ENCODE measurements around the gene STX19.

Gene STX19, protein sequence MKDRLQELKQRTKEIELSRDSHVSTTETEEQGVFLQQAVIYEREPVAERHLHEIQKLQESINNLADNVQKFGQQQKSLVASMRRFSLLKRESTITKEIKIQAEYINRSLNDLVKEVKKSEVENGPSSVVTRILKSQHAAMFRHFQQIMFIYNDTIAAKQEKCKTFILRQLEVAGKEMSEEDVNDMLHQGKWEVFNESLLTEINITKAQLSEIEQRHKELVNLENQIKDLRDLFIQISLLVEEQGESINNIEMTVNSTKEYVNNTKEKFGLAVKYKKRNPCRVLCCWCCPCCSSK

GRCh38 chr3:94028093-94028837 lies at the start of gene STX19:
Gene STX19, minus strand, starts transcription at chr3:94028597. Its CDS starts 13,328 bp downstream, at chr3:94015269.
- Histone ChIP-seq H3K27ac (ENCODE audit: low read length) (no peak within 1 kb of the TSS), H3K9ac (ENCODE audit: low read length) (no peak within 1 kb of the TSS), H3K36me3 (ENCODE audit: control insufficient read depth, low read depth, low read length) (no peaks in the 10 kb centered on the region), H3K27me3 (ENCODE audit: control insufficient read depth, insufficient read depth, low read length) (no peaks in the 10 kb centered on the region), H3K4me1 (ENCODE audit: control insufficient read depth, low read depth, low read length) (no peaks in the 10 kb centered on the region), H3K4me3 (ENCODE audit: low read length) (no peak within 1 kb of the TSS), H3K9me3 (ENCODE audit: control insufficient read depth, low read depth, low read length) (no peaks in the 10 kb centered on the region)

DNA sequence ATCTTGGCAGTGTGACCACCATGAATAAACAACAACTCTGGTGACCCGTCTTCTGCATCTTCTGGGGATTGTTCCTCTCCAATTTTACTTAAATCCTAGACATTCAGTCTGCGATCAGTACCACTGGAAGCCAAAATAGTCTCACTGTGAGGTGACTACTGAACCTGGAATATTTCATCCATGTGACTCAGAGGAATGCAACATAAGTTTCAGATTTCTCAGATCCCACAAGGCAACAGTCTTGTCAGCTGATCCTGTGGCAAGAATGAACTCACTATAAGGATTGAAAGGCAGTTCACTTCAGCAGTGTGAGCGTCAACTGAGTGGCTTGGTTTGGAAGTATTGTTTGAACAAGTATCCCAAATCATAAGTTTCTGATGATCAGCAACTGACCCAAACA lies 47.7 kb upstream of the STX19 start:
- Histone ChIP-seq H3K9me3 (ENCODE audit: control insufficient read depth, low read depth, low read length) (no peaks in the 10 kb centered on the region), H3K4me3 (ENCODE audit: low read length) (no peak overlapping the region), H3K27ac (ENCODE audit: low read length) (no peak overlapping the region), H3K4me1 (ENCODE audit: control insufficient read depth, low read depth, low read length) (no peaks in the 10 kb centered on the region), H3K27me3 (ENCODE audit: control insufficient read depth, insufficient read depth, low read length) (no peaks in the 10 kb centered on the region), H3K9ac (ENCODE audit: low read length) (no peak overlapping the region), H3K36me3 (ENCODE audit: control insufficient read depth, low read depth, low read length) (no peaks in the 10 kb centered on the region)

- Histone ChIP-seq H3K27me3 (ENCODE audit: control insufficient read depth, insufficient read depth, low read length) (no peaks in the 10 kb centered on the region), H3K9me3 (ENCODE audit: control insufficient read depth, low read depth, low read length) (no peaks in the 10 kb centered on the region), H3K36me3 (ENCODE audit: control insufficient read depth, low read depth, low read length) (no peaks in the 10 kb centered on the region), H3K4me1 (ENCODE audit: control insufficient read depth, low read depth, low read length) (no peaks in the 10 kb centered on the region), H3K9ac (ENCODE audit: low read length) (no peak overlapping the region), H3K27ac (ENCODE audit: low read length) (no peak overlapping the region), H3K4me3 (ENCODE audit: low read length) (no peak overlapping the region)
Observed at GRCh38 chr3:94071713-94072284, 43.4 kb upstream of the STX19 start.

- Histone ChIP-seq H3K9ac (ENCODE audit: low read length) (no peak overlapping the region), H3K36me3 (ENCODE audit: control insufficient read depth, low read depth, low read length) (no peaks in the 10 kb centered on the region), H3K27ac (ENCODE audit: low read length) (no peak overlapping the region), H3K27me3 (ENCODE audit: control insufficient read depth, insufficient read depth, low read length) (no peaks in the 10 kb centered on the region), H3K9me3 (ENCODE audit: control insufficient read depth, low read depth, low read length) (no peaks in the 10 kb centered on the region), H3K4me3 (ENCODE audit: low read length) (no peak overlapping the region), H3K4me1 (ENCODE audit: control insufficient read depth, low read depth, low read length) (no peaks in the 10 kb centered on the region)
Observed at GRCh38 chr3:94070341-94070911, 42.0 kb upstream of the STX19 start.

DNA sequence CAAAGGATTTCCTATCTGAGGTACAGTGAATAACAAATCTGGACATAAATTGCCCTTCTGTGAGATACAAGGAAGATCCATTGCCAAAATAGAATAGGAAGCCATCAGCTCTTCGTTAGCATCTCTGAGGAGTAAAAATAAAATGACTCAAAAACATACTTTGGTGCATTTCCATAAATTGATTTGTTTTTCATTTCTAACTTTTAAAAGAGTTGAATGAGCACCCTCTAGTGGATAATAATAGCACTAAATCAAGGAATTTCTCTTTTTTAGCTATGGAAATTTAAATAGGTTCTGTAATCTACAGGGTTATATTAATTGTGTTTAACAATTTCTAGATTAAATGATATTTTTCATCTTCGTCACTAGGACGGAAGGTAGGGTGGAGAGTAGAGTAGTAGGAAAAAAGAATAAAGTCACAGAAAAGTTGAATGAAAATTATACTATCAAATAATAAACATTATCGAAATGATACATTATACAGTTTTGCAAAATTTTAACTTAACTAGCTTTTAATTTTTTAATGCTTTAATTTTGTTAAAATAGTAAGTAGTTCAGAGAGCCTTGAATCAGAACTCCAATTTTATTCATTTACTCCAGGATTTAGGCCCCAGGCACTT lies 40.9 kb upstream of the STX19 start:
- Histone ChIP-seq H3K4me3 (ENCODE audit: low read length) (no peak overlapping the region), H3K27me3 (ENCODE audit: control insufficient read depth, insufficient read depth, low read length) (no peaks in the 10 kb centered on the region), H3K9ac (ENCODE audit: low read length) (no peak overlapping the region), H3K36me3 (ENCODE audit: control insufficient read depth, low read depth, low read length) (no peaks in the 10 kb centered on the region), H3K9me3 (ENCODE audit: control insufficient read depth, low read depth, low read length) (no peaks in the 10 kb centered on the region), H3K4me1 (ENCODE audit: control insufficient read depth, low read depth, low read length) (no peaks in the 10 kb centered on the region), H3K27ac (ENCODE audit: low read length) (no peak overlapping the region)

DNA sequence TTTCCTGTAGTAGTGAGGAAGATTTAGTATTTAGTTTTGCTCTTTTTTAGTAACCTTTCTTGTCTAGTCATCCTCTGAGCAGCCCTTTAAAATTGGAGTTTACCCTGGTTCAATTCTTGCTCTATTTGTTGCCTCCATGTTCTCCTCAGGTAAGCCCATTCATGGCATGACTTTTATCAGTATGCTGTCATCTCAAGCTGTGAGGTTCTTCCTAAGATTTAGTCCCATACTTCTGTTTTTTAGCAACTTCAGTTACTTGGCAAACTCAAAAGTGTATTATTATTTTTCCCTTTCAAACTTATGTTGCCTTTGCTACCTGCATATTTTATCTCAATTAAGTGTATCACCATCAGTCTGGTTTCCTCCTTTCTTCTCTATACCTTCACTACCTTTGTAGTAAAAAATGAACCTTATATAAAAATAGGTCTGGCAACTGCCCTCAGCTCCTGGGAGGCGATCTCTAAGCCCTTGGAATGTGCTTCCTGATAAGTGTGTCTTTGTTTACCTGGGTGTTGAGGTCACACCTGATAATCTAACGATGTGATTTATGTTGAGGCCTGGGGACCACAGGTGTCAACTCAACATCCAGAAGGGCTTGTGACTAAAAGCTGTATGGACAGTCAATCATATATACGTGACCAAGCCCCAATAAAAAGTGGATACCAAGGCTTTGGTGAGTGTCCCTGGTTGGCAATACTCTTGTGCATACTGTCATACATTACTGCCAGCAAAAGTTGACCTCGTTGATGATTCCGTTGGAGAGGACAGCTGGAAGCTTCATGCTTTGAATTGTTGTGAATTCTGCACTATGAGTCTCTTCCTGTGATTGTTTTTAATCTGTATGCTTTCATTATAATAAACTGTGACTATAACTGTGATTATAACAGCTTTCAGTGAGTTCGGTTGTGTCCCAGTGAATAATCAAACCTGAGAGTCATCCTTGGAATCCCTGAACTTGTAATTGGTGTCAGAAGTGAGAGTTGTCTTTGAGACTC lies 38.4 kb upstream of the STX19 start:
- H3K27ac ChIP-seq (ENCODE audit: low read length), result no peak overlapping the region

GRCh38 chr3:94065819-94066480 lies 37.6 kb upstream of the STX19 start:
- Histone ChIP-seq H3K9me3 (ENCODE audit: control insufficient read depth, low read depth, low read length) (no peaks in the 10 kb centered on the region), H3K4me3 (ENCODE audit: low read length) (no peak overlapping the region), H3K27ac (ENCODE audit: low read length) (no peak overlapping the region), H3K4me1 (ENCODE audit: control insufficient read depth, low read depth, low read length) (no peaks in the 10 kb centered on the region), H3K9ac (ENCODE audit: low read length) (no peak overlapping the region), H3K36me3 (ENCODE audit: control insufficient read depth, low read depth, low read length) (no peaks in the 10 kb centered on the region), H3K27me3 (ENCODE audit: control insufficient read depth, insufficient read depth, low read length) (no peaks in the 10 kb centered on the region)

More for the DNA sequence above, 38.4 kb upstream of the STX19 start:
- H3K4me3 ChIP-seq (ENCODE audit: low read length), result no peak overlapping the region
- H3K9me3 ChIP-seq (ENCODE audit: control insufficient read depth, low read depth, low read length), result no peaks in the 10 kb centered on the region
- no peaks in the 10 kb centered on the region for H3K36me3 ChIP-seq (ENCODE audit: control insufficient read depth, low read depth, low read length)
- no peak overlapping the region for H3K9ac ChIP-seq (ENCODE audit: low read length)
- H3K27me3 ChIP-seq (ENCODE audit: control insufficient read depth, insufficient read depth, low read length), result no peaks in the 10 kb centered on the region
- no peaks in the 10 kb centered on the region for H3K4me1 ChIP-seq (ENCODE audit: control insufficient read depth, low read depth, low read length)

DNA sequence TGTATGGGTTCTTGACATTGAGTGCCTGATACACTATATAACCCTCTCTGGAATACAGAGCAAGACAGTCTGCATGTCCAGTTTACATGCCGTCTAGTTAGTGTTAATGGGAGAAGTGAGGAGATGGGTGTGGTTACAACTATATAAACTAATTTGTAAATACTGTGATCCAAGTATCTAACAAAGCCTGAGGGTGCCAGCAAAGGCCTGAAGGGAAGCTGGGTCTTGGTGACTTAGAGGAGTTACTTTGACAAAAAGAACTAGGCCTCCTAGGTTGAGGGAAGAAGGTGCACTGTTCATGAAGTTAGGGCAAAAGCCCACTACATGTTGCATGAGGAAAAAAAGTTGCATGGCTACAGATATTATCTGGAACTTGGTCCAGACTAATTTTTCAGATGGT lies 36.7 kb upstream of the STX19 start:
- no peaks in the 10 kb centered on the region for H3K4me1 ChIP-seq (ENCODE audit: control insufficient read depth, low read depth, low read length)
- H3K36me3 ChIP-seq (ENCODE audit: control insufficient read depth, low read depth, low read length), result no peaks in the 10 kb centered on the region
- H3K4me3 ChIP-seq (ENCODE audit: low read length), result no peak overlapping the region
- no peaks in the 10 kb centered on the region for H3K27me3 ChIP-seq (ENCODE audit: control insufficient read depth, insufficient read depth, low read length)
- no peak overlapping the region for H3K9ac ChIP-seq (ENCODE audit: low read length)
- H3K27ac ChIP-seq (ENCODE audit: low read length), result no peak overlapping the region
- no peaks in the 10 kb centered on the region for H3K9me3 ChIP-seq (ENCODE audit: control insufficient read depth, low read depth, low read length)

DNA sequence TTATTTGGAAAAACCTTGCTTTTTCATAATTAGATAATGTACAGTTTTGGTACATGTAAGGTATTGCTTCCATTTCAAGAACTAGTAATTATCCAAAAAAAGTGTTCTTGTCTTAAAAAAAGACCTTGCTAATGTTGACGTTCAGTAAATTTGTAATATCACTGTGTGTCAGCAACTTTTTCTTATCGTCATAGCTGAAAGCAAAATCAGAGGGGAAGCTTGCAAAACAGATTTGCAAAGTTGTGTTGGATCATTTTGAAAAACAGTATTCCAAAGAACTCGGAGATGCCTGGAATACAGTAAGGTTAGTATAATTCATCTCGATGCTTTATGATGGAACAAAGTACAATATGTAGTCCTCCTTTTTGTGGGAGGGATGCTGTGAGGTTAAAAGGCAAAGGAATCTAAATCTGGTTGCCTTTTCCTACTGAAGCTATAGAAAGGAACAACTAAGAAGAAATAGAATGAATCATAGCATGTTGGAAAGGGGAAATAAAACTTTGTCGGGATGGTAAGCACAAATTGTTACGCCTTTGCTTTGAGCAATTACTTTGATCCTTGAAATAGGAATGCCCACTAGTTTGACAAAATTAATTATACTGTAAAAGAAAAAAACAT lies 36.0 kb upstream of the STX19 start:
- no peaks in the 10 kb centered on the region for H3K27me3 ChIP-seq (ENCODE audit: control insufficient read depth, insufficient read depth, low read length)
- H3K4me3 ChIP-seq (ENCODE audit: low read length), result no peak overlapping the region
- H3K4me1 ChIP-seq (ENCODE audit: control insufficient read depth, low read depth, low read length), result no peaks in the 10 kb centered on the region
- H3K9ac ChIP-seq (ENCODE audit: low read length), result peak overlapping the region; percentile 94
- H3K36me3 ChIP-seq (ENCODE audit: control insufficient read depth, low read depth, low read length), result no peaks in the 10 kb centered on the region
- H3K9me3 ChIP-seq (ENCODE audit: control insufficient read depth, low read depth, low read length), result no peaks in the 10 kb centered on the region
- H3K27ac ChIP-seq (ENCODE audit: low read length), result no peak overlapping the region

DNA sequence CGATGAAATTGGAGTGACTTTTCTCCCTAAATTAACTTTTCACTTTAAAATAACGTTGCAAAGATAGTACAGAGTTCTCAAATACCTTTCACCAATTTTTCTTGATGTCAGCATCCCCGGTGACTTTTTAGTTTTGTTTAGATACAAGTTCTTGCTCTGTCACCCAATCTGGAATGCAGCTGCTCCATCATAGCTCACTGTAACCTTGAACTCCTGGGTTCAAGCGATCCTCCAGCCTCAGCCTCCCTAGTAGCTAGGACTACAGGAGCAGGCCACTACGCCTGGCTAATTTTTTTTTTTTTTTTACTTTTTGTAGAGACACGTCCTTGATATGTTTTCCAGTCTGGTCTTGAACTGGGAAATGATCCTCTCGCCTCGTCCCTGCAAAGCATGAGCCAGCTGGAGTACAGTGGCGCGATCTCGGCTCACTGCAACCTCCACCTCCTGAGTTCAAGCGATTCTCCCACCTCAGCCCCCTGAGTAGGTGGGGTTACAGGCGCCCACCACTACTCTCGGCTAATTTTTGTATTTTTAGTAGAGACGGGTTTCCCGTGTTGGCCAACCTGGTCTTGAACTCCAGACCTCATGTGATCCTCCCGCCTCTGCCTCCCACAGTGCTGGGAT lies 35.2 kb upstream of the STX19 start:
- H3K36me3 ChIP-seq (ENCODE audit: control insufficient read depth, low read depth, low read length), result no peaks in the 10 kb centered on the region
- H3K4me3 ChIP-seq (ENCODE audit: low read length), result peak overlapping the region; percentile 97
- H3K9ac ChIP-seq (ENCODE audit: low read length), result peak overlapping the region; percentile 94
- H3K9me3 ChIP-seq (ENCODE audit: control insufficient read depth, low read depth, low read length), result no peaks in the 10 kb centered on the region
- no peaks in the 10 kb centered on the region for H3K4me1 ChIP-seq (ENCODE audit: control insufficient read depth, low read depth, low read length)
- H3K27ac ChIP-seq (ENCODE audit: low read length), result peak overlapping the region; percentile 93
- H3K27me3 ChIP-seq (ENCODE audit: control insufficient read depth, insufficient read depth, low read length), result no peaks in the 10 kb centered on the region
